PC-9 (cell line): ENCODE results near the gene FCGR3B. TPM values are rescaled to one million over a fixed set of nuclear protein-coding genes. Genes with fewer than 3 reads are reported as not detected.
"Not testable (repeated sequence)": the region's sequence is repeated elsewhere in the genome, so short reads cannot be mapped to it uniquely, and the experiment has no call there.

Experiments used
- BruUV-seq: library from RNA; stranded (reverse); fragments of 400-500 nt; replicated peaks from 2 replicates; lab custom pipeline; 2021; lab: Mats Ljungman, UMichigan
- CTCF ChIA-PET: fragments of 300-600 bp; sonication (Branson Sonifier 250); formaldehyde crosslinking; loops from one replicate; lab custom pipeline; 2022; ENCODE audit warnings: antibody characterized with exemption; lab: Charles Lee
- POLR2A ChIA-PET: fragments of 300-600 bp; sonication (Branson Sonifier 250); formaldehyde crosslinking; loops from one replicate; lab custom pipeline; 2022; ENCODE audit warnings: antibody characterized with exemption; ENCODE audit not compliant: unreplicated experiment; lab: Charles Lee
- DNase-seq, 2 experiments: peaks; one replicate each; pipeline versions ENCODE4 v3.0.0 to v3.0.0-alpha.2; 2015 to 2022; ENCODE audit warnings: mixed read lengths in 1 of 2
- H2AFZ ChIP-seq: fragments of 200-600 bp; sonication (generic); 2 replicates; pipeline ENCODE4 v1.8.1; 2017; ENCODE audit warnings: antibody characterized with exemption
- H3F3A ChIP-seq: fragments of 200-600 bp; sonication (generic); 2 replicates; pipeline ENCODE4 v1.8.1; 2017; ENCODE audit warnings: antibody characterized with exemption, mild to moderate bottlenecking, low read depth; ENCODE audit not compliant: insufficient read depth
- H3K27ac ChIP-seq: fragments of 200-600 bp; sonication (generic); 2 replicates; pipeline ENCODE4 v1.6.1; 2016; ENCODE audit warnings: mixed run types
- H3K27me3 ChIP-seq: fragments of 200-600 bp; sonication (generic); 2 replicates; pipeline ENCODE4 v1.6.1; 2016; ENCODE audit warnings: low read depth, mixed run types; ENCODE audit not compliant: insufficient read depth
- H3K36me3 ChIP-seq: fragments of 200-600 bp; sonication (generic); 2 replicates; pipeline ENCODE4 v1.6.1; 2016; ENCODE audit warnings: low read depth, mixed run types
- H3K4me1 ChIP-seq: fragments of 200-600 bp; sonication (generic); replicated peaks from 2 replicates; pipeline ENCODE4 v1.6.1; 2016; ENCODE audit warnings: mixed run types; ENCODE audit not compliant: insufficient read depth
- H3K4me2 ChIP-seq: fragments of 200-600 bp; sonication (generic); 2 replicates; pipeline ENCODE4 v1.6.1; 2017; ENCODE audit warnings: mixed run types
- H3K4me3 ChIP-seq: fragments of 200-600 bp; sonication (generic); 2 replicates; pipeline ENCODE4 v1.6.1; 2016; ENCODE audit warnings: mixed run types
- H3K79me2 ChIP-seq: fragments of 200-600 bp; sonication (generic); 2 replicates; pipeline ENCODE4 v1.6.1; 2017; ENCODE audit warnings: low read depth, mixed run types
- H3K9me2 ChIP-seq: fragments of 200-600 bp; sonication (generic); 2 replicates; pipeline ENCODE4 v1.8.1; 2017; ENCODE audit warnings: mild to moderate bottlenecking; ENCODE audit not compliant: insufficient read depth
- H3K9me3 ChIP-seq: fragments of 200-600 bp; sonication (generic); 2 replicates; pipeline ENCODE4 v1.8.1; 2016; ENCODE audit warnings: low read depth; ENCODE audit not compliant: insufficient read depth
- H4K20me1 ChIP-seq: fragments of 200-600 bp; sonication (generic); 2 replicates; pipeline ENCODE4 v1.8.1; 2017; ENCODE audit not compliant: insufficient read depth
- intact Hi-C: fragments of 100-400 bp; cut with micrococcal nuclease; formaldehyde crosslinking; loops from one replicate; pipeline ENCODE4 v1.10.0; 2022; ENCODE audit not compliant: unreplicated experiment
- total RNA-seq: library from RNA; stranded (reverse); gene quantifications from 2 replicates; pipeline ENCODE4 v1.2.3, GENCODE V29; 2021

The FCGR3B gene
- total RNA-seq, 1 experiment from 2014 or later, result not detected

DNA sequence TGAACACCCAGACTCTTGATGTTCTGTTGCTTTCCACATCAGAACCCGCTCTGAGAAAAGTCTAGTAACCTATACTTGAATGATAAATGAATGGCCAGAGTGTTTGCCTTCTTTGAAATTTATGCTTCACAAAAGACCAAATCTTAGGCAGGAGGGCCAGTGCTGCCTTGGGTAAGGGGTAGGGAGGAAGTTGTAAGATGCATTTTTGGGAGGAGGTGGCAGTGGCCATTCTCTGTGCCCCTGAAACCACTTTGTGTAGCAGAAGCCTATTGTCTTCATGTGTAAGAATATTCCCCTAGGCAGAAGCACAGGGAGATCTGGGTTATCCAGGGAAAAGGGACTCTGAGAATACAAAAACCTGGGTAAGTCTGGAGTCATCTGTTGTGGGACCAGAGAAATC lies 32.6 kb upstream of the FCGR3B start:
- H3F3A ChIP-seq, H4K20me1 ChIP-seq, H3K9me3 ChIP-seq, H3K27me3 ChIP-seq, H3K4me1 ChIP-seq, H3K27ac ChIP-seq, intact Hi-C loops, H3K36me3 ChIP-seq, CTCF ChIA-PET, DNase-seq, H3K79me2 ChIP-seq, POLR2A ChIA-PET, H3K4me3 ChIP-seq, H3K4me2 ChIP-seq, H2AFZ ChIP-seq, BruUV-seq, H3K9me2 ChIP-seq: not testable (repeated sequence)

DNA sequence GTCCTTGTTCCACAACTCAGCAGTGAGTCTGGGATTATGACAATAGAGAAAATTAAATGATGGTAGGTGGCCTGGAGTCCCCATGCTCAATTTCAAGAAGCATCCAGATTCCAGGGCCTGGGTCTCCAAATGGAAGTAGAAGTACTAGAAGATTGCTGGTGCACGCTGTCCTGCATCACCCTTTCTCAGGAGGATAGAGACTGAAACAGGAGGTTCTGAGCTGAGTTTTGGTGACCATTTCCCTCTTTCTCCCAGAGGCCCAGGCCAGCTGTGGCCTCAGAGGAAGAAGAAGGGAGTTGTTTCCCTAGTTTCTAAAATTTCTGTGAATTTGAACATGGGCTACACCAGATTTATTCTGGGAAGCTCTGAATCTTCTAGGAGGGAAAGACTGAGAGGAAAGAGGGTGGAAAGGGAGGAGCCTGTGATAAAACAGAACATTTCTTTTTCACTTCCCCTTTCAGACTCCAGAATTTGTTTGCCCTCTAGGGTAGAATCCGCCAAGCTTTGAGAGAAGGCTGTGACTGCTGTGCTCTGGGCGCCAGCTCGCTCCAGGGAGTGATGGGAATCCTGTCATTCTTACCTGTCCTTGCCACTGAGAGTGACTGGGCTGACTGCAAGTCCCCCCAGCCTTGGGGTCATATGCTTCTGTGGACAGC lies 31.8 kb upstream of the FCGR3B start, which contains the start of gene FCGR2B:
TSS of gene FCGR2B (plus strand) at position 460 of the 656 bp plus-strand sequence. CDS start at position 559, 99 bp downstream.
- H3K4me1 ChIP-seq, DNase-seq, H4K20me1 ChIP-seq, H3K4me3 ChIP-seq, H3K27ac ChIP-seq, H2AFZ ChIP-seq, intact Hi-C loops, H3F3A ChIP-seq, H3K79me2 ChIP-seq, POLR2A ChIA-PET, BruUV-seq, H3K4me2 ChIP-seq, H3K9me2 ChIP-seq, H3K9me3 ChIP-seq, H3K36me3 ChIP-seq, H3K27me3 ChIP-seq, CTCF ChIA-PET: not testable (repeated sequence)

DNA sequence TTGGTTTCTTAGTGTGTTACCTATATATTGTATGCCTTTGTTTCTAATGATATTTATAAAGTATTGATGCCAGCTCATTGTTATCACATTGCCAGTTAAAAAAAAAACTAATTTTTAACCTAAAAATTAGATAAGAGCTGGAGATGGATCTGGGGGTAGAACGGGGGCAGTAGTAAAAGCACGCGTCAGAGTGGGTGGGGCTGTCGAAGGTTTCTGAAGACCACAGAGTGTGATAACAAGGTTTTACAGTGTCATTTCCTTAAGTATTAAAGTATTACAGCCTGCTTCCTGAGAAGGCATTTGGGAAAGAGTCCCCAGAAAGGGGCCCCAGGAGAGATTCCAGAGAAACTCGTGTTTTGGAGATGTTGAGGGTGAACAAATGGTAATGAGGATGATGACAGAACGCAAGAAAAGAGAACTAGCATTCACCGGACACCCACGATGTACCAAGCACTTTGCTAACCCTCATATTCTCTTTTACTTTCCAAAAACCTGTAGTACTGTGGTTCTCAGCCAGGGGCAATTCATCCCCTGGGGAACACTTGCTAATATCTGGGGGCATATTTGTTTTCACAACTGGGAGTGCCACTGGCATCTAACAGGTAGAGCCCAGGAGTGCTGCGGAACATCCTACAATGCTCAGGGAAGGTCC lies 30.8 kb upstream of the FCGR3B start:
- H3K4me2 ChIP-seq, H3K27ac ChIP-seq, H3K4me1 ChIP-seq, H3K79me2 ChIP-seq, DNase-seq, CTCF ChIA-PET, H3K4me3 ChIP-seq, BruUV-seq, H2AFZ ChIP-seq, H3K9me3 ChIP-seq, H3K36me3 ChIP-seq, intact Hi-C loops, H3K9me2 ChIP-seq, H3F3A ChIP-seq, H3K27me3 ChIP-seq, H4K20me1 ChIP-seq, POLR2A ChIA-PET: not testable (repeated sequence)

DNA sequence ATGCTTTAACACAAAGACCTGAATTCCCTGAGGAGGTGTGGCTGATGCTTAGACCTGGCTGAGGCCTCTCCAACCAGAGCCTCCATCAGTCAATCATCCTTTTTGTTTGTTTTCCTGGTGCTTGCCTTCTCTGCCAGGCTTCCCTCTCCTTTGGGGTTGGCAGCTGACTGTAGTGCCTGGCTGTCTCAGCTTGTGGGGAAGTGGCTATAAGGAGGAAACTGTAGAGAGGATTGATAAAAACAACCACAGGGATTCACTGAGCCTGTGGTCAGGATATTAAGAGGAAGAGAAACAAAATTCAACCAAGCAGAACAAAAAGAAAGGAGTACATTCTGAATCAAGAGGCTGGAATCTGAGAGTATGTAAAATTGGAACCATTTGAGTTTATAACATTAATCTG lies 27.5 kb upstream of the FCGR3B start:
- H3K9me3 ChIP-seq, H3K27ac ChIP-seq, BruUV-seq, H3F3A ChIP-seq, H3K4me2 ChIP-seq, H4K20me1 ChIP-seq, H3K4me3 ChIP-seq, DNase-seq, H3K27me3 ChIP-seq, H3K4me1 ChIP-seq, H2AFZ ChIP-seq, intact Hi-C loops, H3K36me3 ChIP-seq, CTCF ChIA-PET, POLR2A ChIA-PET, H3K79me2 ChIP-seq, H3K9me2 ChIP-seq: not testable (repeated sequence)

DNA sequence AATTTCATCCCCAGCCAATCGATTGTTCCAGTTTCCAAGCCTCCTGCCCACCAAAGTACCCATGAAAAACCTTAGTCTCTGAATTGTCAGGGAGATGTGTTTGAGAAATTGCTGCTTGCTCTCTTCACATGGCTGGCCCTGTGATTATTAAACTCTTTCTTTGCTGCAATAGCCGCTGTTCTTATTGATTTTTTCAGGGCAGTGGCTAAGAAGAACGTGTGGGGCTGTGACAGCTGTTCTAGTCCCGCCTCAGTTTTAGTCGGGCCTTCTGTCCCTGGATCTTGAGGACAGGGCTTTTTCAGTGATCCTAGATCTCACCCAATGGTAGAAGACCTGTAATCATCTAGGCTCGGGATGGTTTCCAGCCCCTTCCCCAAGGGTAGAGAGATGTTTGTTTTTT lies 23.0 kb upstream of the FCGR3B start:
- H3K27ac ChIP-seq, H3K9me3 ChIP-seq, CTCF ChIA-PET, H3K4me3 ChIP-seq, H3K27me3 ChIP-seq, H3K9me2 ChIP-seq, H3K4me1 ChIP-seq, DNase-seq, H3F3A ChIP-seq, H3K79me2 ChIP-seq, H3K36me3 ChIP-seq, BruUV-seq, H4K20me1 ChIP-seq, H3K4me2 ChIP-seq, H2AFZ ChIP-seq, POLR2A ChIA-PET: not testable (repeated sequence)
- intact Hi-C loops, result loop anchor here (5.0 kb wide), 1 partner anchor 87 kb away; no protein-coding TSS in a partner anchor

DNA sequence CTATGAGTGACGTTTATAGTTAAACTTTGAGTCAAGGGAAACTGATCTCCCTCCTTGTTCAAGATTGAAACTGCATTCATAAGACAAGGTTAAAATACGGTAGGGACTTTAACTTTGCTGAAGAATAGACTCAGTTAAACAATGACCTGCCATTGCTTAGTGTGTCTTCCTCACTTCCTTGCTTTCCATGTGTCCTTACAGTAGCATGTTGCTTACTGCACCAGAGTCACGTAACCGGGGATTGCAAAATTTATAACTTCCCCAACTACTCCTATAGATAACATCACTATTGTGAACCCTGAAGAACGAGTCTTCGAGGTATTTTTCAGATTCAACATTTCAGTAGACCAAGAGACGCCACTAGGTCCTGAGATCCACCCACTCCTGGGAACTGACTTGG lies 22.6 kb upstream of the FCGR3B start:
- intact Hi-C loops, result loop anchor here (5.0 kb wide), 1 partner anchor 86 kb away; no protein-coding TSS in a partner anchor
- H3F3A ChIP-seq, POLR2A ChIA-PET, H3K36me3 ChIP-seq, H3K9me3 ChIP-seq, H2AFZ ChIP-seq, H3K9me2 ChIP-seq, H3K79me2 ChIP-seq, H3K4me1 ChIP-seq, H4K20me1 ChIP-seq, CTCF ChIA-PET, H3K4me3 ChIP-seq, H3K27ac ChIP-seq, DNase-seq, BruUV-seq, H3K27me3 ChIP-seq, H3K4me2 ChIP-seq: not testable (repeated sequence)
